GM15510 (cell line): ENCODE measurements around the gene GJB5.

Experiments used
- POLR2A ChIP-seq: IDR thresholded peaks from 3 replicates; pipeline ENCODE4 v1.6.1; 2011; ENCODE audit warnings: borderline replicate concordance; ENCODE audit not compliant: insufficient read length; ENCODE audit errors: extremely low read depth

The GJB5 gene

GRCh38 chr1:34759503-34760357 lies 4.9 kb downstream of the GJB5 start, which contains the start of gene GJB4:
GJB4 (plus strand) TSS chr1:34759740; CDS start chr1:34761255, 1,515 bp downstream.
- TF ChIP-seq POLR2A = no peak

DNA sequence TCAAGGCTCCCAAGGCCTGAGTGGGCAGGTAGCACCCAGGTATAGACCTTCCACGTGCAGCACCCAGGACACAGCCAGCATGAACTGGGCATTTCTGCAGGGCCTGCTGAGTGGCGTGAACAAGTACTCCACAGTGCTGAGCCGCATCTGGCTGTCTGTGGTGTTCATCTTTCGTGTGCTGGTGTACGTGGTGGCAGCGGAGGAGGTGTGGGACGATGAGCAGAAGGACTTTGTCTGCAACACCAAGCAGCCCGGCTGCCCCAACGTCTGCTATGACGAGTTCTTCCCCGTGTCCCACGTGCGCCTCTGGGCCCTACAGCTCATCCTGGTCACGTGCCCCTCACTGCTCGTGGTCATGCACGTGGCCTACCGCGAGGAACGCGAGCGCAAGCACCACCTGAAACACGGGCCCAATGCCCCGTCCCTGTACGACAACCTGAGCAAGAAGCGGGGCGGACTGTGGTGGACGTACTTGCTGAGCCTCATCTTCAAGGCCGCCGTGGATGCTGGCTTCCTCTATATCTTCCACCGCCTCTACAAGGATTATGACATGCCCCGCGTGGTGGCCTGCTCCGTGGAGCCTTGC lies 6.4 kb downstream of the GJB5 start:
- TF ChIP-seq POLR2A = no peak

- TF ChIP-seq POLR2A = no peak
Observed at GRCh38 chr1:34761776-34762307, 7.0 kb downstream of the GJB5 start.

GRCh38 chr1:34762474-34763141 lies 7.8 kb downstream of the GJB5 start:
- no peak for TF ChIP-seq POLR2A

DNA sequence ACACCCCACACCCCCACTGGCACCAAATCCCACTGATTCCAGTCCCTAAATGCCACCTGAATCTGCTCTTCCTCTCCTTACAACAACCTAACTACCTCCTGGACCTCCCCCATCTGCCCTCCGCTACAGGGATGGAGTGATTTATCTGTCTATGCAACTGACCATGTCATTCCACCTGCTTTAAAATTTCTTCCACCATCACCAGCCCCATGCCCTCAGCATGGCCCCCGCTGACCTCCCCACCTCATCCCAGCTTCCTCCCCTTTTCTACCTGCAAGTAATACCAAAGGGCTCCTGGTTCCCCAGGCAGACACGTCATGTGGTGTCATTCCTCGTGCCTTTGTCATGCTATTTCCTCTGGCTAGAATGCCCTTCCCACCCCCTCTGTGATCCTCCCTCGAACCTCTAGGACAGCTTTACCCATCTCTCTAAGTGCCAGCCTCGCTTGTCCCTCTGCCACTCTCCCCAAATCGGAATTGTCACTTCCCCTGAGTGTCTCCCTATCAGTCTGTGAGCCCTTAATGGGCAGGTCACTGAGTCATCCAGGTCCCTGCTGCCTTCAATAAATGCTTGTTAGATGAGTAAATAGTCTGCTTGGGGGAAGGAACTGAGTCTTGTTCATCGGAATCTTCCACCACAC lies 8.4 kb downstream of the GJB5 start:
- TF ChIP-seq POLR2A = no peak

DNA sequence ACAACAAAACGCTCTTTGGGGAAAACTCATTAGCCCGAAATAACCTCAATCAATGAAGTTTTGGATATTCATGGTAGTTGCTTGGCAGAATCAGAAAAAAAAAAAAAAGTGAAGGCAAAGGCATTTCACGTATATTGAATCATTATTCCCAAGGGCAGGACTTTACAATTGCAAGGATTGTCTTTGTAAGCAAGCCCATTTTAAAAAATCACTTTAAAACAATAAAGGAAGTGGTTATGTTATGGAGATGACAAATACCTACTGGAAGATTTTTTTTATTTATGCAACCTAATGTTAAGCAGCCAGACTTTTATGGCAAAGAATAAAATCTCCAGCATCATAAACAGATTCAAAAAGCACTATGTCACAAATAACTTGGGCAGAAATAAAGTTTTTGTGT lies 14.0 kb downstream of the GJB5 start:
- no peak for TF ChIP-seq POLR2A

- no peak for TF ChIP-seq POLR2A
Observed at GRCh38 chr1:34770891-34771504, 16.2 kb downstream of the GJB5 start.

GRCh38 chr1:34771573-34772371 lies 16.9 kb downstream of the GJB5 start:
- no peak for TF ChIP-seq POLR2A

GRCh38 chr1:34774957-34775356 lies 20.1 kb downstream of the GJB5 start:
- no peak for TF ChIP-seq POLR2A

GRCh38 chr1:34776911-34777310 lies 22.1 kb downstream of the GJB5 start:
- TF ChIP-seq POLR2A = no peak

DNA sequence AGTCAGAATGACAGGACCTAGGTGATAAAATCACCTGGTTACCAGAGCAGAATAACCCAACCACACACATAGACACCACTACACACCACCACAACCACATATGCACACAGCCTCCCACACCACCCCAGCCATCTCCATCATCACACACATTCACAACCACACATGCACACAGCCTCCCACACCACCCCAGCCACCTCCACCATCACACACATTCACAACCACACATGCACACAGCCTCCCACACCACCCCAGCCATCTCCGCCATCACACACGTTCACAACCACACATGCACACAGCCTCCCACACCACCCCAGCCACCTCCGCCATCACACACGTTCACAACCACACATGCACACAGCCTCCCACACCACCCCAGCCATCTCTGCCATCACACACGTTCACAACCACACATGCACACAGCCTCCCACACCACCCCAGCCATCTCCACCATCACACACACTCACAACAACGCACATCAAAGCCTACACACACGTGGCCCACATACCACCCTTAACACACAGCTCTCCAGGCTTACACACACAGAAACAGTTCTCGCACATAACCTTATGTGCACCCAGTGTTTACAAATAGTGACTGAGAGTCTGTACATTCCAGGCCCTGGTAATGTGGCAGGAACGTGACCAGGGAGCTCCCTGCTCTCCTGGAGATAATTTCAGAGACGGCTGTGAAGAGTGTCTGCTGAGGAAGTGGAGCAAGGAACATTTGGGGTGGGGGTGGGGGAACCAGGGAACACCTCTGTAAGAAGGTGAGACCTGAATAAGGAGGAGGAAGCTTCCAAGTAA lies 22.9 kb downstream of the GJB5 start:
- no peak for TF ChIP-seq POLR2A

DNA sequence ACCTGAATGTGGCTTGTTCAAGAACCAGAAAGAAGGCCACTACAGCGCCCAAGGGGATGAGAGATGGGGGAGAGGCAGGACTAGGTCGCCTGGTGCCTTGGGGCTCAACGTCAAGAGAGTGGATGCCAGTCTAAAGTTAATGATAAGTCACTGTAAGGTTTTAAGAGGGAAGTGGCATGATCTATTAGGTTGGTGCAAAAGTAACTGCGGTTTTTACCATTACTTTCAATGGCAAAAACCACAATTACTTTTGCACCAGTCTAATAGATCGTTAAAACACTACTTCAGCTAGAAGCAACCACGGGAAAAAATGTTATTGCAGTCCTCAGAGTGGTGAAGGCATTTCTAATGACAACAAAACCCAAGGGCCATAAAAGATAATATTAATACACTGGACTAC lies 23.5 kb downstream of the GJB5 start:
- no peak for TF ChIP-seq POLR2A

GRCh38 chr1:34779005-34779404 lies 24.2 kb downstream of the GJB5 start:
- no peak for TF ChIP-seq POLR2A
